Urothelium cell line (cell line): ENCODE data around the gene BMPR2.
A peak's percentile ranks its signal among the peaks of the same experiment; 100 is the strongest.
"Not testable (repeated sequence)": the region's sequence is repeated elsewhere in the genome, so short reads cannot be mapped to it uniquely, and the experiment has no call there.

Experiments
- DNase-seq: peaks from one replicate; pipeline ENCODE4 v3.0.0; 2011; ENCODE audit warnings: low spot score, mixed read lengths
- FAIRE-seq: peaks from 2 replicates; lab custom pipeline; 2011; peaks lifted over from hg19 to GRCh38; lab: Jason Lieb, UNC

BMPR2 gene

DNA sequence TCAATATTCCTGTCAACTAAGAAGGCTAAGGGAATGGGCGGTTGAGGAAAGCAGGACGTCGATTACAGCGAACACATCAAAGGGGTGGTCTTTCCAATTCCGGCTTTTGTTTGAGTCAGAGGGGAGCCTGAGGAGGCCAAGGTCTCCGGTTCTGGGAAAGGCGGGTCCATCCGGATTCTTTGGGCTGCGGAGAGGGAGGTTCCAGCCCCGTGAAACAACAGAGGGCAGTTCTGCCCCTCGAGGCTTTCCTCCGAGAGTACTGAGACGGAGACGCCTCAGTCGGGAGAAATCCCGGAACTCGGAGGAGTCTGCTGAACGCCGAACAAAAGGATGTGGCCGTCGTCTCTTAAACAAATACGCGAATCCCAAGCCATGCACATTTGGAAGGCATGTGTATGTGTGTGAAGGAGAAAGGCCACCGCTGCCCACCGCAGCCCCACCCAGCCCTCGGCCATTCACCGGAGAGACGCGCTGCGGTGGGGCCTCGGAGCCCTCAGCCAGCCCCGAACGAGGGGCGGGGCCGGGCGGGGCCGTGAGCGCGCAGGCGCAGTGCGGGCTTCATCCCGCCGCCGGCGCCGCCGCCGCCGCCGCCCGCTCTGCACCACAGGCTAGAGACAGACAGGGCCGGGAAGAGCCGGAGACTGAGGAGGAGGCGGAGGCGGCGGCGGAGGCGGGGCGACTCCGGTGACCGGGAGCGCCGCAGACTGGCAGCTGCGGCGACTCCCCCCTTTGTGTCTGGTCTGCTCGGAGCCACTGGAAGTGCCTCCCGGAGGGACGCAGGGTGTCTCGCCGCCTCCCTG, at the start of gene BMPR2:
Gene BMPR2, plus strand, starts transcription at position 719 of the 800 bp plus-strand sequence. CDS start 1,148 bp downstream, outside the sequence.
- peak; percentile 91 for DNase-seq
- no peak for FAIRE-seq

DNA sequence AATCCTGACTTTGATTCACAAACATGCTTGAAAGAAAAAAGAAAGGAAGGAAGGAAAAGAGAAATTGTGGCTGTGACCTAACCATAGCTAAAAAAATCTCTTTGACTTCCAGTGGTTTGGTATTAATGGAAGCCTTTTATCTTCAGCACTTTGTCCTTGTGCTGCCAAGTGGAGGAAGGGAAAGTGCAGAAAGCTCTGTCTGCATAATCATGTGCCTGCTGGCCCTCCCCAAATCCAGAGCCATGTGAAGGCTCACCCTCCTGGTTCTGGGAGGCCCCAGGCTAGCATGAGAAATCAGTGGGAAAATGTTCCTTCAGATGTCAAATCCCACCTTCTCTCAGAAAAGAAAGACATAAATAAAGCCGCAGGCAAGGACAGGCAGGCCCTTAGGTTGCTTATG, 48.3 kb upstream of the BMPR2 start:
- no peak for FAIRE-seq
- no peak for DNase-seq

DNA sequence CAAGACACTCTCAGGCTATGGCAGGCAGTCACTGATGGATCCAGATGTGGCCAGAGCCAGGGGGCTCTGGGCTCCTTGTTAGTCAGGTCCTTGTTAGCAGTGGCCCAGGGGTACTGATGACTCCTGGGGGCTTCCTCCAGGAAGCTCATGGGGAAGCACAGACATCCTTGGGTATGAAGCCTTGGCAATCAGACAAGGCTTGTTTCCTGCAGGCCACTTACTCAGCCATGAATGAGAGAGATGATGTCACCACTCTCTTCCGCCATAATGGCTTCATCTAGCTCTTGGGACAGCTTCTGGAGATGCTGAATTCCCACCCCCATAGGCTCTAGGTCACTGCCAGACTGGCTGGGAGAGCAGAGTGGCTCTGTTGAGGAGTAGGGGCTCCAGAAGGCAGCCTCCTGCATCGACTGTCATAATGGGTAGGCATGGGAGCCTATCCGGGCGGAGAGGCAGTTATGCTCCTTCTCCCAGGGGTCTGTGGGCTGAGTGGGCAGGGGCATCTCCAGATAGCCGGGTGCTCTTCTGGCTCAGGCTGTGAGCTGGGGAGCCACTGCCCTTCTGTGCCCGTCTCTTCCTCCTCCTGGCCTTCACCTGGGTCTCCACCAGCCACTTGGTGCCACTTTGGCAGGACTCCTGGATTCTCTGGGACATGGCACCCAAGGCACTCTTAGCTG, 40.2 kb upstream of the BMPR2 start:
- FAIRE-seq, result no peak
- DNase-seq, result no peak

- DNase-seq (no peak), FAIRE-seq (no peak)
These were observed 39.0 kb upstream of the BMPR2 start for GRCh38 chr2:202337151-202337550.

- FAIRE-seq, result no peak
- no peak for DNase-seq
These were observed 38.3 kb upstream of the BMPR2 start for GRCh38 chr2:202337706-202338346.

DNA sequence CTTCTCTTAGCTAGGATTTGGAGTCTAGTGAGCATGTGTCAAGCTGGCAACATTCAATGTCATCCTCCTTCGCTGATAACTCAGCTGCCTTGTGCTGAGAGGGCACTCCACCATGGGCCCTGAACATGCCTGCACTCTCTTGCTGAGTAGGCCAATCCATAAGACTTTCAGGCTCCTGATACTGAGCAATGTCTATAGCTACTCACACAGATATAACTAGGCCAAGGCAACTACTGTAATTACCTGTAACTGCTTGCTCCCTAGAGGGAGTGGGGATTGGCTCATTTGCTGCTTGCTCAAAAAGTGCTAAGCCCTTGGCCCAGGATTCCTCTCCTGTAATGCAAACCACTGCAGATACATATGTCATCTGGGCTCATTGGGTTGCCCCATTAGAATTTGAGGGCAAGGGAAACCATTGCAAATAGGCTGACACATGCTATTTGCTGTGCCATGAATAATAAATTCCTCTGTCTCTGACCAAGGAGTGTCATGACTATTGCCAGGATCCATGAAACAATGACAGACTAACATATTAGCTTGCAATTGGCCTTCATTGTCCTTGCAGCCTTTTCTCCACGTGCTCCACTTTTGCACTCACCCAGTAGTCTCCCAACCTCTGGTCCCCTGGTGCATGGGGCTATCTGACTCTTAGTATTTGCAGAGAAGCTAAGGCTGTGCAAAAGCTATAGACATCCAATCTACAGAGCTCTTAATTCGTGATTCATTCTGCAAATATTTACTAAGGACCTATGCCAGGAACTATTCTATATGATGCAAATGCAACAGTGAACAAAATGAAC, 36.9 kb upstream of the BMPR2 start:
- no peak for FAIRE-seq

DNA sequence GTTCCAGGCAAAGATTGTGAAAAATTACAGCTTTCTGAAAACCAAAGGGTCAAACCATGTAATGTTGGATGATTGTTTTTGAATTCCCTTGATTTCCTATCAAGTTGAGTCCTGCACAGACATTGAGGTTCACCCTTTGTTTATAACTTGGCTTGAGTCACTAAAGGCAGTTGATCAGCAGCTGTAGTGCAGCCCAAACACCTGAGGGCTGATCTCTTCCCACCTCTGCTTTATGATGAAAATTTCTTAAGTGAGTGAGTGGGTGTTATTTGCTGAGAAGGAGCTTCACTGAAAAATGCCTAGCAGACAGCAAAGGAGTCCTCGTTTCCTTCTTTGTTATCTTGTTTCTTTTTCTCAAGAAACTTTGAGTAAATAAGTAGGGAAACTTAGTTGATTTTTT, 31.9 kb upstream of the BMPR2 start:
- DNase-seq (no peak), FAIRE-seq (no peak)

More for the DNA sequence above, 36.9 kb upstream of the BMPR2 start:
- no peak for DNase-seq

DNA sequence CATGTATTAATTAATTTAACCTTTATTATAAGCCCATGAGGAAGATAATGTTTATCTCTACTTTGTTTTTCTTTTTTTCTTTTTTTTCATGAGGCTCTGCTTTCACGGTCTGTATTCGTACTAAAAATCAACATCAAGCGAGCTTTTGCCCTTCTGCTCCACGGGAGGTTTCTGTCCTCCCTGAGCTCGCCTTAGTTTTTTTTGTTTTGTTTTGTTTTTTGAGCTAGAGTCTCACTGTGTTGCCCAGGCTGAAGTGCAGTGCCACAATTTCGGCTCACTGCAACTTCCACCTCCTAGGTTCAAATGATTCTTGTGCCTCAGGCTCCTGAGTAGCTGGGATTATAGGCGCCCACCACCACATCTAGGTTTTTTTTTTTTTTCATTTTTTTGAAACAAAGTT, 29.9 kb upstream of the BMPR2 start:
- FAIRE-seq, result no peak
- DNase-seq, result no peak

DNA sequence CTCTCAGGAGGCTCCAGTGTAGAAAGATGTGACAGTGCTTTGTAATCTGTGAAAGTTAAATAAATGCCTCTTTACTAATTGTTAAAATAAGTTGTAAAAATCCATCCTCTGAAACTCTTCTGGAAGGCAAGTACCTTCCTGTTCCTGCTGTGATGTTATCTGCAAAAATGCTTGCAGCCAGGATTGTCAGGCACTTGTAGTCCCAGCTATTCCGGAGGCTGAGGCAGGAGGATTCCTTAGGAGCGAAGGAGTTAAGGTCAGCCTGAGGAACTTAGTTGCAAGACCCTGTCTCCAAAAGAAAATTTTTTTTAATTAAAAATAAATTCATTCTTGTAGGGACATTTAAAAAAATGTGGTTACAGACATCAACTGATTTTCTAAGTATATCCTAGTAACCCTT, 22.7 kb upstream of the BMPR2 start:
- DNase-seq (no peak), FAIRE-seq (no peak)

- DNase-seq, result no peak
- no peak for FAIRE-seq
These were observed 20.1 kb upstream of the BMPR2 start for GRCh38 chr2:202355993-202356505.

DNA sequence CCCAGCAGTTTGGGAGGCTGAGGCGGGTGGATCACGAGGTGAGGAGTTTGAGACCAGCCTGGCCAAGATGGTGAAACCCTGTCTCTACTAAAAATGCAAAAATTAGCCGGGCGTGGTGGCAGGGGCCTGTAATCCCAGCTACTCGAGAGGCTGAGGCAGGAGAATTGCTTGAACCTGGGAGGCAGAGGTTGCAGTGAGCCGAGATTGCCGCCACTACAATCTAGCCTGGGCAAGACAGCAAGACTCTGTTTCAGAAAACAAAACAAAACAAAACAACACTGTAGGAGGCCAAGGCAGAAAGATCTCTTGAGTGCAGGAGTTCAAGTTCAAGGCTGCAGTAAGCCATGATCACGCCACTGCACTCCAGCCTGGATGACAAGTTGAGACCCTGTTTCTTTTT, 17.2 kb upstream of the BMPR2 start:
- not testable (repeated sequence) for DNase-seq, FAIRE-seq

DNA sequence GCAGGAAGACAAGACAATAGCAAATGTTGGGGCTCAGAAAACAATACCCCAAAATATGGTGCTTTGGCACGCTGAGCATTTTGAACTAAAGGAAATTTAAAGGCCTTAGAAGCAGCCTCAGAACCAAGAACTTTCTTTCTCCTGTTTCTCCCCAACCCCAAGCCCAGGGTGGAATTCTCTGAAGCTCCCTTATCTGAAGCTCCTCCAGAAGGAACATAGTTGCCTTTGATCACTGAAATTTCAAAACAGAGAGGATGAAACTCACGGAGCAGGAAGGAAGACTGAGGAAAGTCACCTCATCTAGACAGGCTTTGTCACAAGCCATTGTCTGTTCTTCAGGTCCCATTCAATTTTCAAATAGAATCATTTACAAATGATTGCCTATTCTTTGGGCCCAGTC, 15.5 kb upstream of the BMPR2 start:
- DNase-seq, result no peak
- FAIRE-seq, result no peak

DNA sequence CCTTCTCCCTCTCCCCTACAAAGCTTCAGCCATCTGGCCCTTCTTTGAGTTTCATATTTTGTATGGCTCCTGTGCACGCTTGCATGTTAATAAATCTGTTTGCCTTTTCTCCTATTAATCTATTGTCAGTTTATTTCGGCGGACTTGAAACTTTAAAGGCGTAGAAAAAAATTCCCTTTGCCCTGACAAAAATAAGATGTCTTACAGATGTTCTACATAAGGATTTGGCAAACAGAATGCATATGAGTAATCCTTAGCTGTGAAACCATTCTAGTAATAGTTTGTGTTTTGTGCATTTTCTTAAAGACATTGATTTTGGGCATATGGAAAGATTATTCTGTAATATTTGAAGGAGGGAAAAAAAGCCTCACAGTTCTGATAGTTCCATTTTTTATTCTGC, 15.0 kb upstream of the BMPR2 start:
- no peak for DNase-seq
- FAIRE-seq, result no peak

DNA sequence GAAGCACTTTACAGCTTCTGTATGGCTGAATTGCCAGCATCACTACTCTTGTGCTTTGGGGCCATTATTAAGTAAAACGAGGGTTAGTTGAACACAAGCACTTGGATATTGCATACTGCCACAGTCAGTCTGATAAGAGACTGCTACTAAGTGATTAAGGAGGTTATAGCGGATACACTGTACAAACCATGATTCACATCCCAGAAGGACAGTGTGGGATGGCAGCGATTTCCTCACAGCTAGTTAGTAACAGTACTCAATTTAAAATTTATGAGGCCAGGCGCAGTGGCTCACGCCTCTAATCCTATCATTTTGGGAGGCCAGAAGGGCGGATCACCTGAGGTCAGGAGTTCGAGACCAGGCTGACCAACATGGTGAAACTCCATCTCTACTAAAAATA, 2.6 kb upstream of the BMPR2 start:
- DNase-seq (no peak), FAIRE-seq (no peak)

- not testable (repeated sequence) for FAIRE-seq
These were observed 1.7 kb upstream of the BMPR2 start for GRCh38 chr2:202374383-202374782.

GRCh38 chr2:202375033-202375608, 1.0 kb upstream of the BMPR2 start:
- FAIRE-seq, result no peak
- peak; percentile 36 for DNase-seq

More at GRCh38 chr2:202374383-202374782, 1.7 kb upstream of the BMPR2 start:
- not testable (repeated sequence) for DNase-seq

GRCh38 chr2:202376460-202377206, 506 bp downstream of the BMPR2 start:
- FAIRE-seq, result no peak
- peak; percentile 33 for DNase-seq

DNA sequence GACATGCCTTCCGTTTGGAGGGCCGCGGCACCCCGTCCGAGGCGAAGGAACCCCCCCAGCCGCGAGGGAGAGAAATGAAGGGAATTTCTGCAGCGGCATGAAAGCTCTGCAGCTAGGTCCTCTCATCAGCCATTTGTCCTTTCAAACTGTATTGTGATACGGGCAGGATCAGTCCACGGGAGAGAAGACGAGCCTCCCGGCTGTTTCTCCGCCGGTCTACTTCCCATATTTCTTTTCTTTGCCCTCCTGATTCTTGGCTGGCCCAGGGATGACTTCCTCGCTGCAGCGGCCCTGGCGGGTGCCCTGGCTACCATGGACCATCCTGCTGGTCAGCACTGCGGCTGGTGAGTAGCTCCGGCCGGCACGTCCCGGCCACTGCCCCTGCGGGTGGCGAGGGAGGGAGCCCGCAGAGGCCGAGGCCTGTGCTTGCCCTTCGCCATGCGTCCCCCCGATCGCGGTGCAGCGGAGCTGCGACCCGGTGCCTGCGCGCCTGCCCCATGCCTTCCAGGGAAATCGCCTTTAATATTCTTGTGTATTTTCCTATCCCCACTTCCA, 1.2 kb downstream of the BMPR2 start:
- FAIRE-seq, result no peak
- DNase-seq, result peak; percentile 18

DNA sequence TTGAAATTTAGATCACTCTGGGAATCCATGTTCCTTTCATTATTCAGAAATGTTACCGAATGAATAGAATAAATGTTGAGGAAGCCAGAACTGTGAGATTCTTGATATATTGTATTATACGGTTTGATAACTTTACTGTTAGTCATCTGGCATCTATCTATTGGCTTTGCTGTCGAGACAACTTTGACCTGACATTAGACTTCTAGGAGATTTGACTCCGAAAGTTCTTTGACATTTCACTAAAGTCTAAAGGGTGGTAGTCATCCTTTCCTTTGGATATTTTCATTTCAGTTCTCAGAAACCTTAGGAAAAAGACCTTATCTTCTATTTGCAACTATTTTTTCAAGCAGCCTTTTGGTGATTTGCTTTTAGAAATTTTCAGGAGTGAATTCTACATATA, 1.9 kb downstream of the BMPR2 start:
- no peak for DNase-seq
- FAIRE-seq, result no peak
